Left lung (tissue), 10 donors: ENCODE measurements around the gene SIX3. TPM values are rescaled to one million over a fixed set of nuclear protein-coding genes. Genes with fewer than 3 reads are reported as not detected.

ENCODE experiments used
- ATAC-seq: fragments of 200-7000 bp; cut with Tn5 transposase; one replicate; pipeline ENCODE4 v1.9.1; 2020; ENCODE audit warnings: moderate library complexity
- DNase-seq, 4 donors: peaks; one replicate each; pipeline ENCODE4 v3.0.0-alpha.2; 2013 to 2020
- H3K27ac ChIP-seq, 2 donors: fragments of 200-600 bp; sonication (generic) in 1 of 2; one replicate each; pipeline versions ENCODE4 v1.5.0 to v1.8.0; 2020 to 2021
- H3K27me3 ChIP-seq, 2 donors: fragments of 200-600 bp; sonication (generic) in 1 of 2; one replicate each; pipeline versions ENCODE4 v1.5.0 to v1.8.0; 2020 to 2021
- H3K36me3 ChIP-seq, 2 donors: fragments of 200-600 bp; sonication (generic) in 1 of 2; one replicate each; pipeline versions ENCODE4 v1.5.0 to v1.8.0; 2020 to 2021
- H3K4me1 ChIP-seq, 2 donors: fragments of 200-600 bp; one replicate each; pipeline ENCODE4 v1.8.0; 2021
- H3K4me3 ChIP-seq, 2 donors: fragments of 200-600 bp; sonication (generic) in 1 of 2; one replicate each; pipeline versions ENCODE4 v1.5.0 to v1.8.0; 2020 to 2021; ENCODE audit warnings: mild to moderate bottlenecking in 1 of 2
- H3K9me3 ChIP-seq, 2 donors: fragments of 200-600 bp; sonication (generic) in 1 of 2; one replicate each; pipeline versions ENCODE4 v1.5.0 to v1.8.0; 2020 to 2021
- CTCF ChIP-seq, 2 donors: fragments of 200-600 bp; sonication (generic) in 1 of 2; IDR thresholded peaks; one replicate each; pipeline versions ENCODE4 v1.5.0 to v1.8.0; 2021; ENCODE audit warnings: antibody characterized with exemption in 2 of 2
- intact Hi-C, 2 donors: fragments of 100-400 bp; cut with DNase I; formaldehyde crosslinking; loops; one replicate each; pipeline versions ENCODE4 v1.11.2 to v1.14.2; 2022
- polyA plus RNA-seq, 6 donors: library from polyadenylated mRNA; unstranded; fragments of 120-200 nt; gene quantifications; one replicate each; pipeline ENCODE4 v1.2.1, GENCODE V29; 2013; ENCODE audit not compliant: insufficient read length in 6 of 6
- total RNA-seq, 2 donors: library from RNA; stranded (reverse); fragmentation: NEBNext Ultra II Directional; extraction: Animal tissue kit (Norgen Biotek cat#: 25700); gene quantifications; one replicate each; pipeline ENCODE4 v1.2.1, GENCODE V29; 2021
- donor health status: DM: no; HTN: yes; CAD: no.
- donor health status: DM: no; HTN: no; CAD: no.

Gene SIX3
- total and polyA plus RNA-seq, 8 donors, result not detected

GRCh38 chr2:44929735-44930273, 11.7 kb upstream of the SIX3 start:
- Histone ChIP-seq H3K27ac (no peak overlapping the region), H3K4me1 (peaks cover 0 to 25% of the 10 kb centered on the region in 2 donors), H3K27me3 (peaks cover 99 to 100% of the 10 kb centered on the region in 2 donors), H3K4me3 (no peak overlapping the region), H3K36me3 (no peaks in the 10 kb centered on the region), H3K9me3 (no peaks in the 10 kb centered on the region)
- ATAC-seq (no peak), DNase-seq (peak in 1 of 4 donors; percentile 69)
- intact Hi-C loops, result no loop called here
- TF ChIP-seq CTCF (IDR thresholded peaks at IDR 0.05), result no peak

GRCh38 chr2:44930274-44931197, 11.0 kb upstream of the SIX3 start:
- H3K36me3 ChIP-seq, result no peaks in the 10 kb centered on the region
- H3K27me3 ChIP-seq, result peaks cover 99 to 100% of the 10 kb centered on the region in 2 donors
- H3K27ac ChIP-seq, result no peak overlapping the region
- intact Hi-C loops, result no loop called here
- peaks cover 0 to 31% of the 10 kb centered on the region in 2 donors for H3K4me1 ChIP-seq
- H3K9me3 ChIP-seq, result no peaks in the 10 kb centered on the region
- no peak for ATAC-seq
- DNase-seq, result no peak
- no peak overlapping the region for H3K4me3 ChIP-seq
- TF ChIP-seq CTCF (IDR thresholded peaks at IDR 0.05), result no peak

- peaks cover 99 to 100% of the 10 kb centered on the region in 2 donors for H3K27me3 ChIP-seq
- H3K4me1 ChIP-seq, result peaks cover 0 to 31% of the 10 kb centered on the region in 2 donors
- ATAC-seq (no peak), DNase-seq (no peak)
- no peak for TF ChIP-seq CTCF (IDR thresholded peaks at IDR 0.05)
- H3K36me3 ChIP-seq, result no peaks in the 10 kb centered on the region
- no peak overlapping the region for H3K27ac ChIP-seq
- no peak overlapping the region for H3K4me3 ChIP-seq
- H3K9me3 ChIP-seq, result no peaks in the 10 kb centered on the region
- intact Hi-C loops, result no loop called here
These were observed 10.2 kb upstream of the SIX3 start for GRCh38 chr2:44931198-44931780.

GRCh38 chr2:44932079-44932478, 9.4 kb upstream of the SIX3 start:
- no peak for ATAC-seq
- intact Hi-C loops, result no loop called here
- H3K9me3 ChIP-seq, result no peaks in the 10 kb centered on the region
- no peak overlapping the region for H3K4me3 ChIP-seq
- TF ChIP-seq CTCF (IDR thresholded peaks at IDR 0.05), result no peak
- no peaks in the 10 kb centered on the region for H3K36me3 ChIP-seq
- H3K27ac ChIP-seq, result no peak overlapping the region
- peaks cover 0 to 31% of the 10 kb centered on the region in 2 donors for H3K4me1 ChIP-seq
- DNase-seq, result no peak
- H3K27me3 ChIP-seq, result peaks cover 99 to 100% of the 10 kb centered on the region in 2 donors
